Myocyte (in vitro differentiated cells): Measurements from ENCODE around the gene ERO1B. TPM values are rescaled to one million over a fixed set of nuclear protein-coding genes. Genes with fewer than 3 reads are reported as not detected.

Source experiments
- DNase-seq: peaks from one replicate; pipeline ENCODE4 v3.0.0-alpha.2; 2012; ENCODE audit warnings: low read depth
- total RNA-seq: library from RNA; depleted of rRNA; stranded (reverse); fragments of >200 nt; gene quantifications from 2 replicates; pipeline ENCODE4 v1.2.3, GENCODE V29; 2014

The ERO1B gene
- total RNA-seq, 1 donor from 2014 or later: 3.9 TPM

DNA sequence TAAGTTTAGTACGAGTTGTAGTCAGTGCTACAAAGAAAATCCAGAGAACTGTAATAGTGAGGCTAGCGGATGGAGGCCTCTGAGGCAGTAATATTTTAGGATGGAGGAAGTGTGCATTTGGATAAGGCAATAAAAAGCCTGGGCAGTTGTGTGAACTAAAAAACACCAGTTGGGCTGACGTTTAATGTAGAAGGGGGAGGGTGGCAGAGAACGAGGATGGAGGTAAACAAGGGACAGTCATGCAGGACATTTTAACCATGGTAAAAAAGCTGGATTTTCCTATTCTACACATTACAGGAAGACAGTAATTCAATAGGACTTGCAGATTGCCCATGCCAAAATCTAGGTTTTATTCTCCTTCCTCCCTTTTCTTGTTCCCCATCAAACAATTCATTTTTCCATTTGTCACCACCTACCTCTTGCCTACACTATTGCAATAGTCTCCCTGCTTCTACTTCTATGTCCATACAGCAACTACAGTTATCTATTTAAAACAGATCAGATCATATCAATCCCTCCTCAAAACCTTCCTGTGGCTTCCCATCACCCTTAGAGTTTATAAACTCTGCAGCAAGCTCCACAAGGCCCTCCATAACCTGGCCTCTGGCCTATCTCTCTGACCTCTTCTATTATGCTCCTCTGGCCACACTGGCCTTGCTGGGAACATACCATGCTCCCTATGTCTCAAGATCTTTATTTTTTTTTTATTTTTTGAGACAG lies 27.7 kb downstream of the ERO1B start:
- DNase-seq: no peak

- no peak for DNase-seq
These were observed 28.6 kb downstream of the ERO1B start for GRCh38 chr1:236253119-236253518.

DNA sequence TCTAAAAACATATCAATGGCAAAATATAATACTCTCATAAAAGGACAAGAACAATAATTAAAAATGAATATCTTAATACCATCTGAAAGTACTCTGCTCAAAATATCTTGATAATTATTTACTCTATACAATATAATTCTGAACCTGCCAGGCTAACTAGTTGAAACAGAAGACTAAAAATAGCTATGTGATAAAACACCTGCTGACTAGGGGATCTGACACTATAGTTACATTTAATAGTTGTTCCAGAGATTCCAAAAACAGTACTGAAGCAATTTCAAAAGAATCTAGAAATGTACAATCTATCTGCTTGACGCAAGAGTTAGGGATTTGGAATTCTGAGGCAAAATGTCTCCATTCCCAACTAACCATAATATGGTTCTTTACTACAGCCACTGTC lies 30.2 kb downstream of the ERO1B start:
- peak; percentile 4 for DNase-seq

- DNase-seq: no peak
These were observed 34.5 kb downstream of the ERO1B start for GRCh38 chr1:236247286-236247685.

- DNase-seq: no peak
These were observed 39.2 kb downstream of the ERO1B start for GRCh38 chr1:236242568-236242967.

DNA sequence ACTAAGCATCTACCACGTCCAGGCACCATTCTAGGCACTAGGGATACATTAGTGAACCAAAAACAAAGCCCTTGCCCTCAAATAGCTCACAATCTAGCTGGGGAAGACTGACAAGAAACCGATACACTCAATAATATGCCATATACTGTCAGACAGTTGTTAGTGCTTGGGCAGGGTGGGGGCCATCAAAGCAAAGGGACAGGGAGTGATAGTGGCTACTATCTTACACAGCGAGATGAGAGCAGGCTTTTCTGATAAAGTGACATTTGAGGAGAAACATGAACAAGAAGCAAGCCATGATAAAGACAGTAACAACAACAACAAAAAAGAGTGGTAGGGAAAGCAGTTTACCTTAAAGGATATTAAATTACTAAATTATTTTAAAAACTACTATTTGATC lies 41.1 kb downstream of the ERO1B start:
- DNase-seq: no peak

DNA sequence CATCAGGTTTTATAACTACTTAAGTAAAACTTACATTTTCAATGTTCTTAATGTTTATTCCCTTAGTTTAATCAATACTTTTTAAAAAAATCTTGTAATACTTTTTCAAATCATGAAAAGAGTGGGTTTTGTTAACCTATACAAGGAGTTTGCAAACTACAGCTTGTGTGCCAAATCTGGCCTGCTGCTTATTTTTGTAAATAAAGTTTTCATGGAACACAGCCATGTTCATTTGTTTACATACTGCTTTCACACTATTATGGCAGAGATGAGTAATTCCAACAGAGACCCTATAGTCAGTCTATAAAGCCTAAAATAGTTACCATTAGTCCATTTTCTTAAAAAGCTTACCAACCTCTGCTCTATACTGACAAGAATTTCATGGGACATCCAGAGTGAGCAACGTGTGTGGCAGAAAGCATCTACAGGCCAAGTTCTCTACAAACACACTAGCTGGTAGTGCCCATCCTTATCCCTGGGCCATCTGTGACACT lies 42.6 kb downstream of the ERO1B start:
- DNase-seq: no peak

- no peak for DNase-seq
These were observed 46.6 kb downstream of the ERO1B start for GRCh38 chr1:236235116-236235515.

GRCh38 chr1:236228411-236228810 lies 53.3 kb downstream of the ERO1B start:
- no peak for DNase-seq

GRCh38 chr1:236222632-236223031 lies 59.1 kb downstream of the ERO1B start:
- no peak for DNase-seq

DNA sequence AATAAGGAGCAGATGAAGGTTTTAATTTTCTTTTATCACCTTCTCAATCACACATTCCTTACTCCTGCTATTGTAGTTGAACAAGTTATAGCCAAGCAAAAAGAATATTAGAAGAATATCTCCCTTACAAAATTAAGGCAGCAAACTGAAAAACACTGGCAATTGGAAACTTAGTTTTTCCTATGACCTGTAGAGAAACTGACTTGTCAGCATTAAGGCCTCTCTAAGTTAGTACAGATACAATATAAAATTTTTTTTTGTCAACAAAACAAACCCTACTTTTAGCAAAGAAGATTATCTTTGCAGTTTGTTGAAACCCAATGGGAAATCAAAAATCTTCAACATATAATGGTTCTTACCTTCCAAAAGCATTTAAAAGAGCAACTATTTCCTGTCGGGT lies 61.3 kb downstream of the ERO1B start:
- DNase-seq: no peak

- DNase-seq: no peak
These were observed 67.0 kb downstream of the ERO1B start for GRCh38 chr1:236214761-236215160.

DNA sequence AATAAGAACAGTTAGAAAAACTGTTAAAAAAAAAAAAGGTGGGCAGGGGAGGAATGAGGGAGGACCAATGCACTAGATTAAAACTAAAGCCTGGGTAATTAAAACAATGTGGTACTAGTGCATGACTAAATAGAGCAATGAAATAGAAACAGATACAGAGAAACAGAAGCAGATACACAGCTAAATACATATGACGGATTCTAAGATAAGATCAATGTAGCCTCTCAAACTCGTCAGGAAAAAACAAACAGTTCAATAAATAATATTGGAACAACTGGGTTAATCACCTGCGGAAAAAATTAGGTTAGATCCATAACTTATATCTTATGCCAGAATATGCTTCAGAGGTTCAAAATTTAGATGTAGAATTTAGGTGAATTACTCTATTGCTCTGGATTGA lies 68.2 kb downstream of the ERO1B start:
- DNase-seq: no peak

GRCh38 chr1:236211815-236212214 lies 69.9 kb downstream of the ERO1B start:
- no peak for DNase-seq

- DNase-seq: no peak
These were observed 72.0 kb downstream of the ERO1B start for GRCh38 chr1:236209713-236210112.

DNA sequence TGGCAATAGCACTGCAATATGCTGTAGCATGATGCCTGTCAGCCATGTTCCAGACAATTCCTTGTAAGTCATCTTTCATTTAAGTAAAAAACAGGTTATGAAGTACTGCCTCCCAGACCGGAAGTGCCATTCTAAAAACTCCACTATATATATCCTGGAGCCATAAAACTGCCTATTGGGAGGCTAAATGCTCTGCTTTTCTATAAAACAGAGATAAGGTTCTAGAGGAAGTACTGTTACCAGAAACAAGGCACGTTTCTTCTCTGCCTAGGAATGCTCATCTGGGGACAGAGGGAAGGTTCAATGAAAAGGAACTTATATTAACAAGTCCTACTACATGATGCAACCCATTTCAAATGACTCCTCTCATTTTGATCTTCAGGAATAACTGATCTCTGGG lies 72.6 kb downstream of the ERO1B start:
- DNase-seq: no peak

GRCh38 chr1:236207569-236207968 lies 74.2 kb downstream of the ERO1B start:
- no peak for DNase-seq

GRCh38 chr1:236207121-236207520 lies 74.6 kb downstream of the ERO1B start:
- no peak for DNase-seq

- peak; percentile 6 for DNase-seq
These were observed 75.2 kb downstream of the ERO1B start for GRCh38 chr1:236206548-236206947.

- DNase-seq: no peak
These were observed 77.1 kb downstream of the ERO1B start for GRCh38 chr1:236204656-236205055.

GRCh38 chr1:236204039-236204438 lies 77.7 kb downstream of the ERO1B start:
- no peak for DNase-seq

GRCh38 chr1:236201786-236202185 lies 80.0 kb downstream of the ERO1B start:
- DNase-seq: no peak

DNA sequence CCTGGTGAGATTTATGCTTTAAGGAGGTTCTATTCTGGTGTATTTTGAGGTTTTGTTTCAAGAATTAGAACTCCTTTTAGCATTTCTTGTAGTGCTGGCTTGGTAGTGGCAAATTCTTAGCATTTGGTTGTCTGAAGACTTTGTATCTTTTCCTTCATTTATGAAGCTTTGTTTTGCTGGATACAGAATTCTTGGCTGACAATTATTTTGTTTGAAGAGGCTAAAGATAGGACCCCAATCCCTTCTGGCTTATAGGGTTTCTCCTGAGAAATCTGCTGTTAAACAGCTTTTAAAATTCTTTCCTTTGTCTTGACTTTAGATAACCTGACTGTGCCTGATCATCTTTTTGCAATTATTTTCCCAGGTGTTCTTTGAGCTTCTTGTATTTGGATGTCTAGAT lies 80.8 kb downstream of the ERO1B start:
- no peak for DNase-seq

GRCh38 chr1:236193184-236193583 lies 88.6 kb downstream of the ERO1B start:
- DNase-seq: no peak
